NCI-H2196 (cell line): Measurements from ENCODE around the gene SULT6B1.

ENCODE experiments used
- DNase-seq: peaks from one replicate; lab custom pipeline; 2025; ENCODE audit not compliant: unreplicated experiment; lab: John Stamatoyannopoulos, UW

SULT6B1 gene

GRCh38 chr2:37153224-37153623 is 35.2 kb downstream of the SULT6B1 start:
- DNase-seq = no peak

DNA sequence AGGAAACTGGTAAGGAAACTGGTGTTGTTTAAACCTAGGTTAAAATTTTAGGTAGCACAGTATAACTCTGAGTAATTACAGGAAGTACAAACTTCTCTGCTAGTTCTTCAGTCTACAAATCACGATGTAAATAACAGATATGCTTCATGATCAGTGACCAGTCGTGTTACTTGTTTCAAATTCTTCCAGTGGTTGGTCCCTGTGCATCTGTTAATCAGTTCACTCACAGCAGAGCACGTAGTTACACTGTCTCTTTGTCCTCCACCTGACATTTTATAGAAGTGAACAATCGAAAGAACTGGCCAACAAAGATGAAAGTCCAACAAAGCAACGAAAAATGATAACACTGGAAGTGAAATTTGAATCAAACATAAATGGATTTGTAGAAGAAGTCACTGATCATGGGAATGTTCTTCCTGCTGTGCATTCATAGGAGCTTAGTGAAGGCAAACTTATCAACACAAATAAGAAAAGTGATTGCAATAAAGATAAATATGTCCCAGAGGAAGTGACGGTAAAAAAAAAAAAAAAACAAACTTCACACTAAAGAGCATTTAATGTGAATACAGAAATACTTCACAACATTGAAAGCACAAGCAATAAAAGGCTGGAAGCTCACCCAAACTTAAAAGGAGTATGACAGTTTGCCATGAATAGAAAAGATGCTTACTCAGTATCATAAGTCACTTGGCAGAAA is 38.7 kb downstream of the SULT6B1 start:
- no peak for DNase-seq

GRCh38 chr2:37148325-37148724 is 40.1 kb downstream of the SULT6B1 start:
- DNase-seq = no peak

DNA sequence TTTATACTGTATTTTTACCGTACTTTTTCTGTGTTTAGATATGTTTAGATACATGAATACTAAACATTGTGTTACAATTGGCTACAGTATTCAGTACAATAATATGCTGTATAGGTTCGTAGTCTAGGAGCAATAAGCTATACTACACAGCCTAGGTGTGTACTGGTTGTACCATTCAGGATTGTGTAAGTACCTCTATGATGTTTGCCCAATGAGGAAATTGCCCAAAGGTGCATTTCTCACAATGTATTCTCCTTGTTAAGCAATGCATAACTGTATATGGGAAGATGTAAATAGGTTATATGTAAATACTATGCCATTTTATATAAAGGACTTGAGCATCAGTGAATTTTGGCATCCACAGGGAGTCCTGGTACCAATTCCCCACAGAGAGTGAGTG is 42.4 kb downstream of the SULT6B1 start:
- no peak for DNase-seq

DNA sequence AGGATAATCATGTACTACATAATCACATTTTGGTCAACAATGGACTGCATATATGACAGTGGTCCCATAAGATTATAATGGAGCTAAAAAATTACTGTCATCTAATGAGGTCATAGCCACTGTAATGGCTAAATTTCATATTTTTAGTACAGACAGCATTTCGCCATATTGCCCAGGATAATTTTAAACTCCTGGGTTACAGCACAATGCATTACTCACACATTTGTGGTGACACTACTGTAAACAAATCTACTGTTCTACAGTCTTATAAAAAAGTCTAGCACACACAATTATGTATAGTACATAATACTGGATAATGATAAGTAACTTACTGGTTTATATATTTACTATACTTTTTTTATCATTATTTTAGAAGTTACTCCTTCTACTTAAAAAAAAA is 44.5 kb downstream of the SULT6B1 start:
- DNase-seq = no peak

DNA sequence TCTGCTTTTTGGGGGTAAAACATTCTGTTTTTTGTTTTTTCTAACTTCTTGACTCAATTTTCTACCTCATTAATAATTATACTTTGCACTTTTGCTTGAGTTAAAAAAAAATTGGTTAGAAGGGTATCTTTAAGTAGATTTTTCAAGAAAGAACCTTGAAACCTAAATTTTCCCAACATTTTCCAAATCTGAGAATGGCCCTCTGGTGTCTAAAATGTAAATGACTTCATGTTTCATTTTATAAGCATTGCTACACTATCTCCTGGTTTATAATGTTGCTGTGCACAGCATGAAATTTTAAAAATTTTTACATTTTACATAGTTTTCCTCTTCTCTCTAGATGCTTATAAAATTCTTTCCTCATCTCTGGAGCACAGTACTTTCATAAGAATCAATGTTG is 45.9 kb downstream of the SULT6B1 start:
- no peak for DNase-seq

DNA sequence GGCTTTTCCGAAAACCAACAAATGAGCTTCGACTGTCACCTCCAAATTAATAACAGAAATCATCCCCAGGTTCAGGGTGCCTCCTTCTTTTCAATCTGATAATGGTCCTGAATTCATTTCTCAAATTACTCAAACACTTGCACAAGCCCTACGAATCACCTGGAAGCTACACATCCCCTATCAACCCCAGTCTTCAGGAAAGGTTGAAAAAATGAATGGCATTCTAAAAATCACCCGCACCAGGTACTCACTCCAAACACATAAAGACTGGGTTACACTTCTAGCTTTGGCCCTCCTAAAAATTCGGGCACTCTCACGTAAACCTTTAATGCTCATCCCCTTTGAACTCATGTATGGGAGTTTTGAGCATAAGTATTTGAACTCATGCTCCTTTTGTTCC is 55.6 kb downstream of the SULT6B1 start:
- no peak for DNase-seq

DNA sequence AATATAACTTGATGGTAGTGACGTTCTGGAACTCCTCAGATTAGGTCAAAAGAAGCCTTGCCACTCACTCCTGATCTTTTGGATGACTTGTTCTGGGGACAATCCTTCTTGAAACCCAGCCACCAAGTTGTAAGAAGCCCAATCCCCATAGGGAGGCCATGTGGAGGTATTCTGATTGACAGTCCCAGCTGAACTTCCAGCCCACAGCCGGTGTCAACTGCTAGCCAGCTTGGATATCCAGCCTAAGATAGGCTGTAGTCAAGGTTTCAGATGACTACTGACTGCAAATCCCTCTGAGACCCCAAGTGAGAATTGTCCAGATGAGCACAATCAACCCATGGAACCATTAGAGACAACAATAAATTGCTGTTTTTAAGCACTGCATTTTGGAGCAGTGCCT is 63.1 kb downstream of the SULT6B1 start:
- DNase-seq = no peak

GRCh38 chr2:37119157-37119556 is 69.3 kb downstream of the SULT6B1 start:
- DNase-seq = no peak
